ENCODE results near the gene ATP10A.

Gene ATP10A

DNA sequence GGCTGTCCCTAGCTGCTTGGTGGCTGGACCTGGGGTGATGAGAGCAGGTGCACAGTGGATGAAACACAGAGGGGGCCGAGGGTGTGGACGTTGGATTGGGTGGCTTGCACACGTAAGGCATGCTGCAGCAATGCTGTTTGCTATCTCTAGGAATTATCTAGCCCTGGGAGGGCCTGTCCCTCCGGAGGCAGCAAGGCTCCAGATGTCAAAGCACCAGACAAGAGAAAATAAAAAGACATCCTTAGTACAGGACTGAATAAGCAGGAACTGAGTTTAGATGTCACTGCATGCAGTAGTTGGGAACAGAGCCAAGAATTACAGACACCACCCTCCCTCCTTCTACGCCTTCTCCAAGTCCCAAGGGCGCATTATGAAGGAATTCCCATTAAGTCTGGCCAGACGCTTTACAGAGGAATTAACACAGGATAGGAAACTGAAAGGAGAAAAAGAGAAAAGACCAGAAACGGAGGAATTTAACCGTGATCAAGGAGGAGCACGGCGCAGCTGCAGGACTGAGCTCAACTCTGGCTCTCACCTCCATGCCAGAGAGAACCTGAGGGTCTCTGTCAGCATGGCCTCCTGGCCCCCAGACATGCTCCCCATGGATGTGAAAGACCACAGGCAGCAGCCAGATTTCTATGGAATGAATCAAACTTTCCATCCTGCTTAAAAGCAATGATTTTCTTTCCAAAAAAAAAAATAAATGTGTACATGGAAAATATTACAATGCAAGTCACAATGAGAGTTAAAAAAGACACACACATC lies 13.8 kb downstream of the ATP10A start:
- TF ChIP-seq, protein P1, sequence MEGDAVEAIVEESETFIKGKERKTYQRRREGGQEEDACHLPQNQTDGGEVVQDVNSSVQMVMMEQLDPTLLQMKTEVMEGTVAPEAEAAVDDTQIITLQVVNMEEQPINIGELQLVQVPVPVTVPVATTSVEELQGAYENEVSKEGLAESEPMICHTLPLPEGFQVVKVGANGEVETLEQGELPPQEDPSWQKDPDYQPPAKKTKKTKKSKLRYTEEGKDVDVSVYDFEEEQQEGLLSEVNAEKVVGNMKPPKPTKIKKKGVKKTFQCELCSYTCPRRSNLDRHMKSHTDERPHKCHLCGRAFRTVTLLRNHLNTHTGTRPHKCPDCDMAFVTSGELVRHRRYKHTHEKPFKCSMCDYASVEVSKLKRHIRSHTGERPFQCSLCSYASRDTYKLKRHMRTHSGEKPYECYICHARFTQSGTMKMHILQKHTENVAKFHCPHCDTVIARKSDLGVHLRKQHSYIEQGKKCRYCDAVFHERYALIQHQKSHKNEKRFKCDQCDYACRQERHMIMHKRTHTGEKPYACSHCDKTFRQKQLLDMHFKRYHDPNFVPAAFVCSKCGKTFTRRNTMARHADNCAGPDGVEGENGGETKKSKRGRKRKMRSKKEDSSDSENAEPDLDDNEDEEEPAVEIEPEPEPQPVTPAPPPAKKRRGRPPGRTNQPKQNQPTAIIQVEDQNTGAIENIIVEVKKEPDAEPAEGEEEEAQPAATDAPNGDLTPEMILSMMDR (IDR thresholded peaks at IDR 0.05; ENCODE audit: control insufficient read depth, extremely low read depth, insufficient read depth): no peak
- H3K4me3 ChIP-seq (ENCODE audit: low read depth, low read length): no peak overlapping the region
- DNase-seq (ENCODE audit: low read depth): no peak

DNA sequence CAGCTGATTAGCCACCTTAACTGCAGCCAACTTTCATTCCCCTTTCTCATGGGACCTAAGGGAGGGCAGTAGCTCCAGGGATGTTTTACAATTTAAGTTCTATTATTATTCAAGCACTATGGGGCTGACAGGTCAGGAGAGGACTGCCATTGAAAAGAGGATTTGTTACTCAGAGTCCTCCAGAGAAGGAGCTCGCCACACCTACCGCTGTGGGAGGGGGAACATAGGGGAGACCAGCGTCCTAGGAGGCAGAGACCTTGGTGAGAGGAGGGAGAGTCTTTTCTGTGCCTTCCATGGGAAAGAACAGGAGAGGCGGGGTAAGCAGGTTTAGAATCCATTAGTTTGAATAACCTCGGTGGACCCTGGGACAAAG lies 14.4 kb downstream of the ATP10A start:
- TF ChIP-seq, protein P1 (IDR thresholded peaks at IDR 0.05; ENCODE audit: control insufficient read depth, extremely low read depth, insufficient read depth): no peak
- DNase-seq (ENCODE audit: low read depth): no peak
- no peak overlapping the region for H3K4me3 ChIP-seq (ENCODE audit: low read depth, low read length)

DNA sequence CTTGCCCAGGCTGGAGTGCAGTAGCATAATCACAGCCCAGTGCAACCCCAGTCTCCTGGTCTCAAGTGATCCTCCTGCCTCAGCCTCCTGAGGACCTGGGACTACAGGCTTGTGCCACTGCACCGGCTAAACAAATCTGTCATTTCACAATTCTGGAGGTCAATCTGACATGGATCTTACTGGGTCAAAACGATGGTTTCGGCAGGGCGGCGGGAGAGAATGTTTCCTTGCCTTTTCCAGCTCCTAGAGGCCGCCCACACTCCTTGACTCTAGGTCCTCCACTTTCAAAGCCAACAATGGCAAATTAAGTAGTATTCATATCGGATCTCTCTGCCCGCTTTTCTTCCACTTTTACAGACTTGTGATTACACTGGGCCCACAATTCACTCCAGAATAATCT lies 14.8 kb downstream of the ATP10A start:
- TF ChIP-seq, protein P1 (IDR thresholded peaks at IDR 0.05; ENCODE audit: control insufficient read depth, extremely low read depth, insufficient read depth): no peak
- H3K4me3 ChIP-seq (ENCODE audit: low read depth, low read length): no peak overlapping the region
- DNase-seq (ENCODE audit: low read depth): no peak

DNA sequence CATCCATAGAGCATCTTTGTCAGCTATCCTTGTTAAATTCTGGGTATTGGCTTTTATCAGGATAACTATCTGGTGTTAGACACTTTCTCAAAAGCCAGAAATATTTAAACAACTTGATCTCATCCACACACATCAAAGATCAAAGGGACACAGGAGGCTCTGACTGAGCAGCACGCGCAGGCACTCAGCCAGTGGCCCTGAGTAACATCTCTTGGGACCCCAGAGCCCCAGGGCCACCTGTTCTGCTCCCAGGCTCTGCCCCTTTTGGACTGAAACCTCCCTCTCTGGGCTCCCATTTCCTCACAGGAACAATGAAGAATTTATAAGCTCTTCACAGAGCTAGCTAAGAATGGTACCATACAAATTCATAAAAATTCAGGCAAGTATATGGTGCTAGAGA lies 16.1 kb downstream of the ATP10A start:
- no peak for DNase-seq (ENCODE audit: low read depth)
- H3K4me3 ChIP-seq (ENCODE audit: low read depth, low read length): no peak overlapping the region
- TF ChIP-seq, protein P1 (IDR thresholded peaks at IDR 0.05; ENCODE audit: control insufficient read depth, extremely low read depth, insufficient read depth): no peak

DNA sequence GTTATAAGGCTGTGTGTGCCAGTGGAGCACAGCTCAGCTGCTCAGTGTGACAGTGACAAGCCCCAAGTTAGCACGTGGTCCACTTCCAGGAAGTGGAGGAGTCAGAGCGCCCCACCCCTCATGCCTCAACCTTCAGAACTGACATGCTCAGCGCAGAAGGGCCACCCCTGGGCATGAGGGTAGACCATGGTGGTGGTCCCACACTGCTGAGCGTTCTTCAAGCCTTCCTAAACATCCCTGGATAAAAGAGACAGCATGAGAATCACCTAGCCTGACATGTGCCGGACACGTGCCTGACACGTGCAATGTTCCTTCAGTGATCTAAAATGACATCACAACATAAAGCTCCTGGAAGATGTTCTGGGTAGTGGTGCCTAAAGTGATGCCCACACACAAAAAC lies 16.8 kb downstream of the ATP10A start:
- no peak overlapping the region for H3K4me3 ChIP-seq (ENCODE audit: low read depth, low read length)
- DNase-seq (ENCODE audit: low read depth): no peak
- TF ChIP-seq, protein P1 (IDR thresholded peaks at IDR 0.05; ENCODE audit: control insufficient read depth, extremely low read depth, insufficient read depth): no peak

DNA sequence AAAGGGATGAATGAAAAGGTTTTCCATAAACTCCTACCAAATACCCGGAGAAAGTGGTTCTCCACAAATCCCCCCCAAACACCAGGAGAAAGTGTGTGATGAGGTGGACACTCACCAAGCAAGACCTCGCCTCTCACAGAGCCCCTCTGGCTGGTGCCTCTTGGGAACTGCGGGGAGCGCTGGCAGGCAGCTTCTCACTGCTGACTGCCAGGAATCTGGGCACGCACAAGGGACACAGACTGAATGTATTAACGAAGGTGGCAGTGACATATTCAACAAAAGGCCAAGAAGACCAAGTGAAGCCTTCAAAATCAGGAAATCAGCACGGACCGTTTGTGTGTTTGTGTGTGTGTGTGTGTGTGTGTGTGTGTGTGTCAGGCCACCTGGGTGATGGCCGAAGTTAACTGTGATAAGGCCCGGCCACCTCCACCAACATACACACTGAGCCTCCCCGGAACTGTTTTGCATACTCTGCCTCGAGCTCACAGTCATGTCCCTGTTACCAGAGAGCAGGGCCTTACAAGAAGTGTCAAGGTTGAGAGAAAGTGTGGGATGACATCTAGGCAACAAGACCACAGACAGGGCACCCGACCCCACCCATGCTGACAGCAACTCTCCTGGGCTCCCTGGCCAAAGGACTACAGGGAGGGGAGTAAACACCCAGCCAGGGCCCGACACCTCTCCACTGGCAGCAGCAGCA lies 18.0 kb downstream of the ATP10A start:
- no peak overlapping the region for H3K4me3 ChIP-seq (ENCODE audit: low read depth, low read length)
- DNase-seq (ENCODE audit: low read depth): no peak
- TF ChIP-seq, protein P1 (IDR thresholded peaks at IDR 0.05; ENCODE audit: control insufficient read depth, extremely low read depth, insufficient read depth): no peak

Measured in LNCaP clone FGC (cell line).